ENCODE measurements around the gene FRMD5. TPM values are rescaled to one million over a fixed set of nuclear protein-coding genes. Genes with fewer than 3 reads are reported as not detected.
"Not testable (repeated sequence)": the region's sequence is repeated elsewhere in the genome, so short reads cannot be mapped to it uniquely, and the experiment has no call there.

FRMD5 gene
- total and polyA plus RNA-seq, 2 donors (not counting 1 experiment from before 2014, with no cell fraction given): 1.9 to 4.3 TPM

DNA sequence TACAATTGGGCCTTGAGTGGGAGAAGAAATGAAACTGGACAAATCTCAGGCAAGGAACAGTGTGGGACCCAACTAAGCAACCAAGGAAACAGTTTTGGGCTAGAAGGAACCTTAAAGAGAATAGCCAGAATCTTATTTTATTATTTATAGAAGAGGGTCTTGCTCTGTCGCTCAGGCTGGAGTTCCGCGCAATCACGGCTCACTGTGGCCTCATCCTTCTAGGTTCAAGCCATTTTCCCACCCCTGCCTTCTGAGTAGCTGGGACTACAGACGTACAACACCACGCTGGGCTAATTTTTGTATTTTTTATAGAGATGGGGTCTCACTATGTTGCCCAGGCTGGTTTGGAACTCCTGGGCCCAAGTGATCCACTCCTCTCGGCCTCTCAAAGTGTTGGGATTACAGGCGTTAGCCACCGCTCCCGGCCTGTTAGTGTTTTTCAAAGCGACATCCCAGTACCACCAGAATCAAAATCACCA lies 369.0 kb downstream of the FRMD5 start:
- Histone ChIP-seq H3K9me3 (ENCODE audit: control insufficient read depth, insufficient read depth, low read depth, low read length) (no peaks in the 10 kb centered on the region), H3K27me3 (ENCODE audit: control insufficient read depth, insufficient read depth, low read length) (no peaks in the 10 kb centered on the region), H2AFZ (ENCODE audit: low read length) (no peak overlapping the region), H3K9ac (ENCODE audit: insufficient read depth, low read length) (no peak overlapping the region), H3K4me1 (ENCODE audit: control insufficient read depth, extremely low read depth, insufficient read depth, low read length) (peaks cover 3% of the 10 kb centered on the region), H3K79me2 (ENCODE audit: control insufficient read depth, insufficient read depth, low read length) (peaks cover 47% of the 10 kb centered on the region), H3K4me3 (replicated peaks in 1 of 4; ENCODE audit: control extremely low read depth in 1 of 4, insufficient read depth in 1 of 4, low read depth in 3 of 4, low read length in 4 of 4) (peak overlapping the region in 2 of 4 experiments; percentile 55 to 79), H4K20me1 (ENCODE audit: control insufficient read depth, extremely low read depth, insufficient read depth, low read length) (no peaks in the 10 kb centered on the region), H3K27ac (ENCODE audit: insufficient read depth, low read length) (peak overlapping the region; percentile 90), H3K36me3 (ENCODE audit: control insufficient read depth, insufficient read depth, low read length) (no peaks in the 10 kb centered on the region), H3K4me2 (ENCODE audit: extremely low read depth, insufficient read depth, low read length) (peak overlapping the region; percentile 99)
- TF ChIP-seq, protein P1, sequence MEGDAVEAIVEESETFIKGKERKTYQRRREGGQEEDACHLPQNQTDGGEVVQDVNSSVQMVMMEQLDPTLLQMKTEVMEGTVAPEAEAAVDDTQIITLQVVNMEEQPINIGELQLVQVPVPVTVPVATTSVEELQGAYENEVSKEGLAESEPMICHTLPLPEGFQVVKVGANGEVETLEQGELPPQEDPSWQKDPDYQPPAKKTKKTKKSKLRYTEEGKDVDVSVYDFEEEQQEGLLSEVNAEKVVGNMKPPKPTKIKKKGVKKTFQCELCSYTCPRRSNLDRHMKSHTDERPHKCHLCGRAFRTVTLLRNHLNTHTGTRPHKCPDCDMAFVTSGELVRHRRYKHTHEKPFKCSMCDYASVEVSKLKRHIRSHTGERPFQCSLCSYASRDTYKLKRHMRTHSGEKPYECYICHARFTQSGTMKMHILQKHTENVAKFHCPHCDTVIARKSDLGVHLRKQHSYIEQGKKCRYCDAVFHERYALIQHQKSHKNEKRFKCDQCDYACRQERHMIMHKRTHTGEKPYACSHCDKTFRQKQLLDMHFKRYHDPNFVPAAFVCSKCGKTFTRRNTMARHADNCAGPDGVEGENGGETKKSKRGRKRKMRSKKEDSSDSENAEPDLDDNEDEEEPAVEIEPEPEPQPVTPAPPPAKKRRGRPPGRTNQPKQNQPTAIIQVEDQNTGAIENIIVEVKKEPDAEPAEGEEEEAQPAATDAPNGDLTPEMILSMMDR (conservative IDR thresholded peaks at IDR 0.05 in 1 of 2, IDR thresholded peaks at IDR 0.05 in 1 of 2; ENCODE audit: low read depth in 1 of 2, low read length in 2 of 2): no peak
- TF ChIP-seq EZH2 (IDR thresholded peaks at IDR 0.05; ENCODE audit: low read length, missing control alignments): no peak
- DNase-seq (ENCODE audit: low read depth in 2 of 2): no peak

DNA sequence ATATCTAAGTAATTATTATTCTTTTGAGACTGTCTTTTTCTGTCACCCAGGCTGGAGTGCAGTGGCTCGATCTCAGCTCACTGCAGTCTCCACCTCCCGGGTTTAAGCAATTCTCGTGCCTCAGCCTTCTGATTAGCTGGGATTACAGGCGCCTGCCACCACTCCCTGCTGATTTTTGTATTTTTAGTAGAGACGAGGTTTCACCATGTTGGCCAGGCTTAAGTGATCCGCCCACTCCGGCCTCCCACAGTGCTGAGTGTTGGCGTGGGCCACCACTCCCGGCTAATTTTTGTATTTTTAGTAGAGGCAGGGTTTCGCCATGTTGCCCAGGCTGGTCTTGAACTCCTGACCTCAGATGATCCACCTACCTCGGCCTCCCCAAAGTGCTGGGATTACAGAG lies 369.8 kb downstream of the FRMD5 start:
- H3K9ac ChIP-seq (ENCODE audit: insufficient read depth, low read length); H4K20me1 ChIP-seq (ENCODE audit: control insufficient read depth, extremely low read depth, insufficient read depth, low read length); H3K36me3 ChIP-seq (ENCODE audit: control insufficient read depth, insufficient read depth, low read length); H2AFZ ChIP-seq (ENCODE audit: low read length); H3K4me1 ChIP-seq (ENCODE audit: control insufficient read depth, extremely low read depth, insufficient read depth, low read length); H3K27me3 ChIP-seq (ENCODE audit: control insufficient read depth, insufficient read depth, low read length); H3K9me3 ChIP-seq (ENCODE audit: control insufficient read depth, insufficient read depth, low read depth, low read length); H3K4me3 ChIP-seq (replicated peaks in 1 of 4; ENCODE audit: control extremely low read depth in 1 of 4, insufficient read depth in 1 of 4, low read depth in 3 of 4, low read length in 4 of 4); DNase-seq (ENCODE audit: low read depth in 2 of 2); H3K27ac ChIP-seq (ENCODE audit: insufficient read depth, low read length); H3K4me2 ChIP-seq (ENCODE audit: extremely low read depth, insufficient read depth, low read length): not testable (repeated sequence)
- H3K79me2 ChIP-seq (ENCODE audit: control insufficient read depth, insufficient read depth, low read length): peaks cover 55% of the 10 kb centered on the region

DNA sequence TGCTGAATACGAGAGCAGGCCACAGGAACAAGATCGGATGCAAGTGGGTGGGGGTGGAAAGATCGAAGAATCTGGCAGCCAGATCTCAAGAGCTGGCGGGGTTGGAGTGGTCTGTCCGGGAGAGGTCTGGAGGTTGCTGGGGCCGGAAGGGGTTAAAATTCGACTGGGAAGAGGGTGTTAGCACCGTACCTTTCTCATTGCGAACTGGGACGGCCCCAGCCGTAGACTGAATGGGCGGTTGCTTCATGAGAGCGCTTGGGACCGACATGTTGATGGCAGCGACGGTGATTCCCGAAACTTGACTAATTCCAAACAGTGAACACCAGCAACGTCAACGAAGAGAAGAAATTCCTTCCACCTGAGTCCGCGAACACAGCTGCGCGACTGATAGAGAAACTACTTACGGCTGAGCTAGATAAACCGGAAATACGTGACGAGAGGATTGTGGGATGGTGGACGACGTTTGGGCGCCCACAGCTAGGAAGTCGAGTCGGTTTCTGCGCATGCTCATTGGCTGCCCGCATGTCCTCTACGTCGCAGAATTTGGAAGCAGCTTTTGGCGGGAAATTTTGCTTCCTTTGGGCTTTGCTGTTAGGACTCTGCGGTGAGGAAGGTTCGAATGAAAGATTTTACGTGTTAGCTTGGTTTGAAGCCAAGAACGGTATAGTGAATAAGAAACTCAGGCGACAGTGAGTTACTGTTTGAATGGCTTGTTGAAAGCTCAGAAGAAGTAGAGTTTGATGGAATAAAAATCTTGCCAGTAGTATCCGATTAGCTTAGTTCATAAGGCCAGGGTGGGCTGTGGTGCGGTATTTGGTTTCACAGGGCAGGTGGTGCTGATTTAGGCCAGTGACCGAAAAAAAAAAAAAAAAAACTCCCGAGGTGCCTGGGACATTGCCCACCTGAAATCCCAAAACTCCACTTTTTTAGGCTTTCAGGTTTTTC lies 370.5 kb downstream of the FRMD5 start, which contains the start of gene MFAP1:
MFAP1 (minus strand) TSS at position 389 of the 945 bp plus-strand sequence; CDS start at position 268, 121 bp downstream.
- DNase-seq (ENCODE audit: low read depth in 2 of 2): peak; percentile 98
- peak within 1 kb of the TSS; percentile 63 to 98 (median 83) for H3K4me3 ChIP-seq (replicated peaks in 1 of 4; ENCODE audit: control extremely low read depth in 1 of 4, insufficient read depth in 1 of 4, low read depth in 3 of 4, low read length in 4 of 4)
- H3K79me2 ChIP-seq (ENCODE audit: control insufficient read depth, insufficient read depth, low read length): peaks cover 59% of the 10 kb centered on the region
- H3K27ac ChIP-seq (ENCODE audit: insufficient read depth, low read length): peak within 1 kb of the TSS; percentile 98
- TF ChIP-seq, protein P1 (conservative IDR thresholded peaks at IDR 0.05 in 1 of 2, IDR thresholded peaks at IDR 0.05 in 1 of 2; ENCODE audit: low read depth in 1 of 2, low read length in 2 of 2): no peak
- TF ChIP-seq EZH2 (IDR thresholded peaks at IDR 0.05; ENCODE audit: low read length, missing control alignments): no peak
- peak within 1 kb of the TSS; percentile 93 for H3K9ac ChIP-seq (ENCODE audit: insufficient read depth, low read length)
- no peaks in the 10 kb centered on the region for H3K27me3 ChIP-seq (ENCODE audit: control insufficient read depth, insufficient read depth, low read length)
- H2AFZ ChIP-seq (ENCODE audit: low read length): peak within 1 kb of the TSS; percentile 43
- H4K20me1 ChIP-seq (ENCODE audit: control insufficient read depth, extremely low read depth, insufficient read depth, low read length): no peaks in the 10 kb centered on the region
- no peaks in the 10 kb centered on the region for H3K36me3 ChIP-seq (ENCODE audit: control insufficient read depth, insufficient read depth, low read length)
- H3K4me1 ChIP-seq (ENCODE audit: control insufficient read depth, extremely low read depth, insufficient read depth, low read length): peaks cover 3% of the 10 kb centered on the region
- H3K4me2 ChIP-seq (ENCODE audit: extremely low read depth, insufficient read depth, low read length): peak within 1 kb of the TSS; percentile 82
- H3K9me3 ChIP-seq (ENCODE audit: control insufficient read depth, insufficient read depth, low read depth, low read length): no peaks in the 10 kb centered on the region

All from fibroblast of lung (primary cell).